GM11168 (cell line): ENCODE data around the gene ADAM19.

Experiments used
- in situ Hi-C: fragments of 300-500 bp; cut with MboI; formaldehyde crosslinking; loops from one replicate; pipeline ENCODE4 v1.12.0; 2022; ENCODE audit warnings: low sequenced_read_pairs; ENCODE audit not compliant: unreplicated experiment

ADAM19 gene

GRCh38 chr5:157598350-157598936 lies 22.9 kb upstream of the ADAM19 start:
- in situ Hi-C loops = no loop called here

GRCh38 chr5:157597277-157597676 lies 21.7 kb upstream of the ADAM19 start:
- in situ Hi-C loops = no loop called here

GRCh38 chr5:157596487-157596886 lies 20.9 kb upstream of the ADAM19 start:
- in situ Hi-C loops = no loop called here

- in situ Hi-C loops = no loop called here
Observed at GRCh38 chr5:157594675-157595459, 19.3 kb upstream of the ADAM19 start.

GRCh38 chr5:157594257-157594656 lies 18.7 kb upstream of the ADAM19 start:
- in situ Hi-C loops = no loop called here

- in situ Hi-C loops = no loop called here
Observed at GRCh38 chr5:157593052-157593757, 17.6 kb upstream of the ADAM19 start.

- in situ Hi-C loops = no loop called here
Observed at GRCh38 chr5:157592594-157592993, 17.0 kb upstream of the ADAM19 start.

GRCh38 chr5:157590478-157590877 lies 14.9 kb upstream of the ADAM19 start:
- in situ Hi-C loops = no loop called here

- in situ Hi-C loops = no loop called here
Observed at GRCh38 chr5:157584628-157585027, 9.1 kb upstream of the ADAM19 start.

GRCh38 chr5:157582731-157583620 lies 7.4 kb upstream of the ADAM19 start:
- in situ Hi-C loops = no loop called here

- in situ Hi-C loops = no loop called here
Observed at GRCh38 chr5:157581901-157582300, 6.3 kb upstream of the ADAM19 start.

- in situ Hi-C loops = no loop called here
Observed at GRCh38 chr5:157578079-157578780, 2.7 kb upstream of the ADAM19 start.

- in situ Hi-C loops = no loop called here
Observed at GRCh38 chr5:157576678-157577077, 1.1 kb upstream of the ADAM19 start.

GRCh38 chr5:157574456-157575380 lies 857 bp downstream of the ADAM19 start:
- in situ Hi-C loops = no loop called here

GRCh38 chr5:157571357-157571827 lies 4.2 kb downstream of the ADAM19 start:
- in situ Hi-C loops = no loop called here

- in situ Hi-C loops = no loop called here
Observed at GRCh38 chr5:157570531-157571200, 4.9 kb downstream of the ADAM19 start.

GRCh38 chr5:157568720-157569119 lies 6.9 kb downstream of the ADAM19 start:
- in situ Hi-C loops = no loop called here

GRCh38 chr5:157568222-157568621 lies 7.4 kb downstream of the ADAM19 start:
- in situ Hi-C loops = no loop called here
